NAMALWA (cell line): ENCODE data around the gene MDM1.

ENCODE experiments used
- DNase-seq: peaks from one replicate; pipeline ENCODE4 v3.0.0-alpha.2; 2015; ENCODE audit warnings: low spot score

The MDM1 gene

GRCh38 chr12:68356986-68357385 lies 24.8 kb upstream of the MDM1 start:
- DNase-seq: no peak

GRCh38 chr12:68356060-68356695 lies 24.0 kb upstream of the MDM1 start:
- DNase-seq: peak; percentile 21

- no peak for DNase-seq
These were observed 22.9 kb upstream of the MDM1 start for GRCh38 chr12:68354977-68355541.

GRCh38 chr12:68352067-68352466 lies 19.9 kb upstream of the MDM1 start:
- no peak for DNase-seq

- no peak for DNase-seq
These were observed 18.6 kb upstream of the MDM1 start for GRCh38 chr12:68350753-68351152.

GRCh38 chr12:68349921-68350606 lies 17.9 kb upstream of the MDM1 start:
- no peak for DNase-seq

- no peak for DNase-seq
These were observed 17.1 kb upstream of the MDM1 start for GRCh38 chr12:68349220-68349621.

- DNase-seq: no peak
These were observed 16.3 kb upstream of the MDM1 start for GRCh38 chr12:68348419-68348818.

GRCh38 chr12:68345763-68346162 lies 13.6 kb upstream of the MDM1 start:
- DNase-seq: no peak

GRCh38 chr12:68344126-68344525 lies 12.0 kb upstream of the MDM1 start:
- DNase-seq: no peak

- DNase-seq: no peak
These were observed 10.8 kb upstream of the MDM1 start for GRCh38 chr12:68342966-68343365.

- DNase-seq: no peak
These were observed 9.7 kb upstream of the MDM1 start for GRCh38 chr12:68341822-68342221.

- no peak for DNase-seq
These were observed 8.5 kb upstream of the MDM1 start for GRCh38 chr12:68340404-68341270.

GRCh38 chr12:68336889-68337303 lies 4.7 kb upstream of the MDM1 start:
- no peak for DNase-seq

GRCh38 chr12:68335462-68335861 lies 3.3 kb upstream of the MDM1 start:
- DNase-seq: no peak

- no peak for DNase-seq
These were observed 2.0 kb upstream of the MDM1 start for GRCh38 chr12:68334132-68334531.

- DNase-seq: no peak
These were observed 817 bp upstream of the MDM1 start for GRCh38 chr12:68332728-68333630.

- DNase-seq: no peak
These were observed 678 bp downstream of the MDM1 start for GRCh38 chr12:68331500-68331868.

GRCh38 chr12:68327896-68328295 lies 4.3 kb downstream of the MDM1 start:
- no peak for DNase-seq

- DNase-seq: no peak
These were observed 5.4 kb downstream of the MDM1 start for GRCh38 chr12:68326716-68327115.

- no peak for DNase-seq
These were observed 6.2 kb downstream of the MDM1 start for GRCh38 chr12:68325966-68326365.

GRCh38 chr12:68324531-68324930 lies 7.6 kb downstream of the MDM1 start:
- DNase-seq: no peak
